GM12874 (cell line): ENCODE results near the gene TSC22D1.

Experiments used
- CTCF ChIP-seq: IDR thresholded peaks from 2 replicates; pipeline ENCODE4 v1.5.1; 2011; ENCODE audit warnings: low read depth, mild to moderate bottlenecking, control low read depth, low read length, moderate library complexity; ENCODE audit not compliant: insufficient read depth

The TSC22D1 gene

DNA sequence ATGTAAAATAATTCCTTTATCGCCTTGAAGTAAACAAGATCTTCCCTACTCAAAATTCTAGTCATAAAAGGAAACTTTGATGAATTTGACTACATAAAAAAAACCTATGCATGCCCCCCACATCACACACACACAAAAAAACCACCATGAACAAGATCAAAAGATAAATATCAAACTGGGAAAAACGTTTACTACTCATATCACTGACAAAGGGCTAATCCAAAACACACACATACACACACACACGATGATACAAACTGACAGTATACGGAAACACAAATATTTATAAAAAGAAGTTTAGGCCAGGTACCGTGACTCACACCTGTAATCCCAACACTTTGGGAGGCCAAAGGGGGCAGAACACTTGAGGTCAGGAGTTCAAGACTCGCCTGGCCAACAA is 61.9 kb downstream of the TSC22D1 start:
- no peak for TF ChIP-seq CTCF

DNA sequence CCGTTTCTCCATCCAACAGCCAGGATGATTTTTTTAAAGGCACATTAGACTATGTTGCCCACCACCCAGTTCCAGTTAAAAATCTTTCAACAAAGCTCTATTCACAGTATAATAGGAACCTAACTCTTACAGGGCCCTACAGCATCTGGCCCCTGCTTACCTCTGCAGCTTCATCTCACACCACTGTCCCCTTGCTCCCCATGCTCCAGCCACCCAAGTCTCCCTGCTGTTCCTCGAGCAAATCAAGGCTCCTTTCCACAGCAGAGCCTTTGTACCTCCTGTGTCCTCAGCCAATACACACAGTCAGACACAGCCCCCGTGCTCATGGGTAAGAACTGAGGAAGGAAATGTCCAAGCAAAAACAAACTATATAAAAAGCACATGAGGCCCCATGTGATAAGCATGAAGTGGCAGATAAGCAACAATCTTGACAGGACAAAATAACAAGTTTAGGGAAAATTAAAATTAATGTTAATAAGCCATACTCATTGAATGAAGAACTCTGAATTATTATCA is 67.5 kb downstream of the TSC22D1 start:
- no peak for TF ChIP-seq CTCF

DNA sequence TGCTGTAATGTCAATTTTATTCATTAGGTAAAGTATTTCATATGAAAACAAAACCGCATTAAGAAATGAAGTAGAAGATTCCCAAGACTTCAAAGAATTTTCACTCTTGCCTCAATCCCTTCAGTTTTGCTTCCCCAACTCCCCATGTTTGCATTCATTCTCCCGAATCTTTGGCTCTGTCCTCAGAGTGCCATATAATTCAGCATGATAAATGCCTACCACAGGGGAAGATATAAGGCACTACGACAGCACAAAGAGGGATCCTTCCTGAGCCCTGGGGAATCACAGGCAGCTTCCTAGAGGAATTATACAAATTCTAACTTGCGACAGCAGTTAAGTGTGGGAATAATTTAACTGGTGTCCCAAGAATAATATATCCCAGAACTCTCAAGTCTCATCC is 68.5 kb downstream of the TSC22D1 start:
- no peak for TF ChIP-seq CTCF

- TF ChIP-seq CTCF, result no peak
These were observed 69.4 kb downstream of the TSC22D1 start for GRCh38 chr13:44506719-44507118.

GRCh38 chr13:44506251-44506650 is 69.9 kb downstream of the TSC22D1 start:
- TF ChIP-seq CTCF, result no peak

DNA sequence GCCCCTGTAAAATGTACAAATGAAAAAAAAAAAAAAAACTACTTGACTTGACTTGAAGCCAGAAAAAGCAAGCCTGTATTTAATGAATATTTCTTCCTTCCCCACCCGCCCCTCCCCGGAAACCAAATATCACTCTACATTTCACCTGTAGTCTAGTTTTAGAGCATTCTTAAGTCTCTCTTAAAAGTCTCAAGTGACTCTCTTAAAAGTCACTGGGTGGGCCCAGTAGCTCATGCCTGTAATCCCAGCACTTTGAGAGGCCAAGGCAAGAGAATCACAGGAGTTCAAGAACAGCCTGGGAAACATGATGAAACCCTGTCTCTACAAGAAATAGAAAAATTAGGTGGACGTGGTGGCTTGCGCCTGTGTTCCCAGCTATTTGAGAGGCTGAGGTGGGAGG is 72.0 kb downstream of the TSC22D1 start:
- no peak for TF ChIP-seq CTCF

GRCh38 chr13:44498969-44499368 is 77.2 kb downstream of the TSC22D1 start:
- no peak for TF ChIP-seq CTCF

DNA sequence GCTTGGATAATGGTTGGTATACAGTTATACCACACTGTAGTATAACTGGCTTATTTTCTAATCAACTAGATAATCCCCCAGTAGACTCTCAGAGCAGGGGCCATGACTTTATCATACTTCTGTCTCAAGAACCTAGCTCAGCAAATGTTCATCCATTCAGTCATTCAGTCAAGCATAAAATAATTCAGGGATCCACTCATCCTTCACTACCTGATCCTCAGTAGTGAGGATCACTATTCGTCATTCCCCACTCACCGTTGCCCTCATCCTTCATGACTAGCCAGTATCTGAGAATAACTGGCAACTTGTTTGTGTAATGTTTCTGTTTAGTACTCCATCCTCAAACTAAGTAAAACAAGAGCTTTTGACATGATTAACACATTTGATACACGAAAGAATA is 77.6 kb downstream of the TSC22D1 start:
- TF ChIP-seq CTCF, result no peak
